Retina (tissue), 1 donor: ENCODE data around the gene ROCK2.
"Not testable (repeated sequence)": the region's sequence is repeated elsewhere in the genome, so short reads cannot be mapped to it uniquely, and the experiment has no call there.

ENCODE experiments used
- DNase-seq: peaks from one replicate; pipeline ENCODE4 v3.0.0-alpha.2; 2016

ROCK2 gene

DNA sequence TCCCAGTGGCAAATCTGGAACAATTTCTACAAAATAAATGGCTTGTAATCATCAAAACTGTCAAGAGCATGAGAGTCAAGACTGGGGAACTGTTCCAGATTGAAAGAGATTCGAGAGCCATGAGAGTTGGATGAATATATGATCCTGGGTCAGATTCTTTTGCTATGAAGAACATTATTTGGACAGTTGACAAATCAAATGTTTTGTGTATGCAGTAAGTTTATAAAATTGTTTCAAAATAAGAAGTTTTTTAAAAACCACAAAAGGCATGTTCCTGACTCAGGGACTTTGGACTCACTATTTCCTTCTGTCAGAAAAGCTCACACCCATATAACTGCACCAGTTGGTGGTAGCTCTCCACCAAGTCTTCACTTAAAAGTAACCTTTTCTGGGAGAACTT is 38.5 kb downstream of the ROCK2 start:
- no peak for DNase-seq

DNA sequence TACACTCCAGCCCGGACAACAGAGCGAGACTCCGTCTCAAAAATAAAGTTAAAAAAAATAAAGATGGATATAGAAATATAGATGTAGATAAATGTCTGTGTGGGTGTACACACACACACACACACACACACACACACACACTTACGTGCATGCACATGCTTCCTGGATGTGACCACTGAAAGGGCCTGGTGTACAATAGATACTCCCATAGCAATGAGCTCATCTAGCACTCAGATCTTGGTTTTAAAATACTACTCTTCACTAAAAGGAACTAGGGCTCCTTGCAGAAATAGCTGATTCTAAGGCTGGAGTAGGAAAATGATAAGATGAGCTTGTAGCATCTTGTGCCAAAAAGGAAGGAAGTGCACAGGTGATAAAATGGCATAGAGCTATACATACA is 39.1 kb downstream of the ROCK2 start:
- DNase-seq: no peak

DNA sequence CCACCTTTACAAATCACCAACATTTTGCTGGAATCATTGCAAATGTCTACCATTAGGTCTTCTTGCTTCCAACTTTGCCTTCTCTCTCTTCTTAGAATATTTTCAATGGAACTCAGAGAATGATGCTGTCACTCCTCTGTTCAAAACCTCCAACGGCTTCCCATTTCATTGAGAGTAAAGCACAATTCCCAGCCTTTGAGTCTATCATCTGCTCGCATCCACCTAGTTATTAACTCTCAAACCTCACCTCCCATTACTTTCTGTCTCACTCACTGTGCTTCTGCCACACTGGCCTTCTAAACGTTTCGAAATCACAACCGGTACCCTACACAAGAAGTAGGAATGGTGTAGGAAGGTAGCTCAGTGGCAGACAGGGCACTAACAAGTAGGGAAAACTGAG is 40.0 kb downstream of the ROCK2 start:
- DNase-seq: no peak

DNA sequence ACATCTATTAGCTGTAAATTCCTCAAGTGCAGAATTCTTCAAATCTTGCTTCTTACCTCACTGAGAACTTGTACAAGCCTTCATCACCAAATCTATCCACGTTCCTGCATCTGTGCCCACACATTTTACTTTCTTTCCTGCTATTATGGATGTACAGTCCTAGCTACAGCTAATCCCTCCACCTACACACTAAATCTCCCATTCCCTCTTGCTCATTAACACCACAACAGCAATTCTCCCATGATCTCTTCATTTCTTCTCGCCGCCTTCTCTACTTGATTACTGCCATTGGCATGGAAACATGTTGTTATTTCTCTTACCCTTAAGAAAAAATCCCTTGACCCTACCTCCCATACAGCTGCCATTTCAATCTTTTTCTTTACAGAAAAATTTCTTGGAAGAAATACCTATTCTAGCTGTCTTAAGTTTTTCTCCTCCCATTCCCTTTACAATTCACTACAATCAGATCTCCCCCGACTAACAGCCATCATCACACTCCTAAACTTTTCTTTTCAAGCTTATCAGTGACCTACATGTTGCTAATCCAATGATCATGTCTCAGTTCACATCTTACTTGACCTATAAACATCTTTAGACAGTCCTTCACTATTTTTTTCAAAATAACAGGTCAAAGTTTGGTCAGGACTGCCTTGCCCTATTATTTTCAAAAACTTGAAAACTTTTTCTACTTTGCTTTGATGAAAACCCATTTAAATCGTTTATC is 41.0 kb downstream of the ROCK2 start:
- DNase-seq: no peak

DNA sequence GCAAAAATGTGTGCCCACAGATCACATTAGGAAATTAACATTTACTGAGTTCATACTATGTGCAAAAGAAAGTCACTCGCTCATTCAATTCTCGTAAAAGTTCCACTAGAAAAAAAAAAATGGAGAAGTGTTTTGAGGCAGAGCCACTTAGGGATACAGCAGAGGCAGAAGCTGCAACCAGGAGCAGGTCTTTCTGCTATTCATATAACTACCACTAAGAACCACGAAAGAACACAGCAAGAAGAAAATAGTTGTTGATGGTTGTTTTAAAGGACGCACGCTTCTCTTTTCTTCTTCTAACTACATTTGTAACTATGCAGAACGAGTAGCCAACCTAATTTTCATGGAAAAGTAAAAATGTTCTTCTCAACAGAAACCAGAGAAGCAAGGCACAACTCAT is 45.0 kb downstream of the ROCK2 start:
- DNase-seq: no peak

DNA sequence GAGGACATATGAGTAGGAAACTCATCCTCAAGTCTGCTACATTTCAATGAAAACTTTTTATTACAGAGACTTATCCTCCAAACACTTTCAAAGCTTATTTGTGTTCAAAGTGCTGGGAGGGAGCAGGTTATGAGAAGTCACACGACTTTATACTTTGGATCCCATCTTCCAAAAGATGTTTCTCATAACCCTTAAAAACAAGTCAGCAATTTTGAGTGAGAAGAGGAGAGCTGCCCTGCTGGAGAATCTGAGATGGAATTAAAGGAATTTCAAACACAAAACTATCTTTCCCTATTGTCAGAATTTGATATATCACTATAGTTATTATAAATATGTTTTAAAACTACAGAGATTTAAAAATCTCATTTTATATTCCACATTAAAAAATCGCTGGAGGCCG is 45.8 kb downstream of the ROCK2 start:
- no peak for DNase-seq

DNA sequence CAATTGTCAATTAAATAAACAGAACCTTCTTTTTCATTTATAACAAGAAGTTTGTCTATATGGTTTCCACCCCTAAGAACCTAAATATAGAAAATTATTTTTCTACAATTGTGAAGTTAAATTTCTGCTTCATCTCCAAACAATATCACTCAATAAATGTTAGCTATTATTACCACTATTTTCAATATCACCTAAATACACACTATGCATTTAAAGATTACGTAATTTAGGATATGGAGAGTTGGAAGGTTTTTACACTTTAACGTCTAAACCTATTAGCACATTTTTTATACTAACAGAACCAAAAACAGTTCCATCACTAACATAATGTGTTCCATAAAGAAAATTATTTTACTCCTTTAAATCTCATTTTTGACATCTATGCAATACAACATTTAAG is 48.0 kb downstream of the ROCK2 start:
- DNase-seq: no peak

DNA sequence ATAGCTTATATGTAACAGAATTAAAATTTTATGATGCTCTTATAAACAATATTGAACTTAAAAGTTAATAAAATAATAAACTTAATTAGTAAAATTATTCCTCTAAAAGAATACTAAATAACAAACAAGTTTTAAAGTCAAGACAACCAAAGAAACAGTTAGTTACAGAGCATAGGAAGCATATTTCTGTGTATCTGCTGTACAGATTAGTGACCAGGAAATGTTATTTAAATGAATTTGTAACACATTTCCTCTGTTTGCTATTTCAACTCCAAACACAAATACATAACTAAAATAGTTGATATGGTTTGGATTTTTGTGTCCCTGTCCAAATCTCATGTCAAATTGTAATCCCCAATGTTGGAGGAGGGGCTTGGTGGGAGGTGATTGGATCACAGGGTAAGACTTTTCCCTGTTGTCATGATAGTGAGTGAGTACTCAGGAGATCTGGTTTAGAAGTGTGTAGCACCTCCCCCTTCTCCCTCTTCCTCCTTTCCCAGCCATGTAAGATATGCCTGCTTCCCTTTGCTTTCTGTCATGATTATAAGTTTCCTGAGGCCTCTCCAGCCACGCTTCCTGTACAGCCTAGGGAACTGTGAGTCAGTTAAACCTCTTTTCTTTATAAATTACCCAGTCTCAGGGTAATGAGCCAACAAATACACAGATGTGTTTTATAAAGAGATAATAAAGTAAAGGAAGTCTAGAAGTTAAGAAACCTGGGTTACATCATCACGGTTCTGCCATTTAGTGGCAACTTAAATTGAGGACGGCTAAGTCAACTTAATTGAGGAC is 51.8 kb downstream of the ROCK2 start:
- no peak for DNase-seq

DNA sequence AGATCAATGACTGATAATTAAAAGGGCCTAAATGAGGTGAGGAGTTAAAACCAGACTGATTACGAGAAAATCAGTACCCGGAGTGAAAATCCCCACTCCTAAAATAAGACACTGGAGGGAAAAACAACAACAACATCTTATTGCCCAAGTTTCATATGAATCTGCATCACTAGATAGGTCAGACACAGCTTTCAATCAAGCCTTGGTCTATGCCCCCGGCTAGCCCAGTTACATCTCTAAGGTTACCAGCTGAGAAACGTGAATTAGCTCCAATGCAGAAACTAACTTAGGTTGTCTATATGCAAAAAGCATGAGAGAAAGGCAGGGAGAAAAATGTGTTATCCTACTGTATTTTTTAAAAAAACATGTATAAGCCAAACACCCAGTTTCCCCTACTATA is 53.7 kb downstream of the ROCK2 start:
- DNase-seq: no peak

DNA sequence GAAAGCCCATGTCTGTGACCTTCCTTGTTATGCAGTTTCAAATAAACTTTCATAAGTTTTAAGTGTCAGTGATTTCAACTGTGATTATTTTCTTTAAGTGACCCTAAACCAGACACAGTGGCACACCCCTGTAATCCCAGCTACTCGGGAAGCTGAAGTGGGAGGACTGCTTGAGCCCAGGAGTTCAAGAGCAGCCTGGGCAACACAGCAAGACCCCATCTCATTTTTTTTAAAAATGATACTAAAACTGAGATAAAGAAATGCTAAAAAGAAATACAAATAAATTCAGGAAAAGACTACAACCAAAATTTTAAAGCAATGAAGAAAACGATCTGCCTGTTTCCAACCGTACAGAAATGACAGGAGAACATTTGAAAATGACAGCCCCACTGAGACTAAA is 54.2 kb downstream of the ROCK2 start:
- no peak for DNase-seq

DNA sequence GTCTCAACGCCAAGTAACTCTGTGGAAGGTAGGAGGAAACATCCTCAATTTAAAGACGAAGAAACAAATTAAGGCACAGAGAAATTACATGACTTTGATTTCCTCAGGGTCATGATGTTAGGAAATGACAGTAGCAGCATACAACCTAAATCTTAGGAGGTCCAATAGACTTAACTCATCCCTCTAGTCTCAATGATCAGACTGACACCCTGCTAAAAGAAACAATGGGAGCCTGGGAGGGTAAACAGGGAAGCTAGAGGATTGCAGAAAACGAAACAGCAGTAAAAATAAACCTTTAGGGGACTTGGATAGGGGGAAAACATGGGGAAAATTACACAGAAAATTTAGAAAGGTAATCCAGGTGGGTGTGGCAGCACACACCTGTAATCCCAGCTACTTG is 56.0 kb downstream of the ROCK2 start:
- DNase-seq: no peak

DNA sequence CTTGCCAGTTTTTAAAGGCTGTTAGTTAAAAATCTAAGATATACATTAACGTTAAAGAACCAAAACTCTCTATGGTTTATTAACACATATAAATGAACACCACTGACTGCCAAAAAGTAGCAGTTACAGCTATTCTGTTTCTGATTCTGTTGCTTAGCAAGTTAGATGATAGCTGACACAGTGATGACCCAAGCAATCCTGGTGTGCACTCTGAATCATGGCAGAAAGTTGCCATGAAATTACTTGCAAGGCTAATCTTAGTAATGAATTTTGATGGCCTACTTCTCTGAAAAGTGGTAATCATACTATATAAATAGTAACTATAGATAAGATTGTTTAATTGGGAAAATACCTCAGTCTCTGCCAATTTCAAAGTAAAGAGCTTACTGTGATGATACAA is 57.7 kb downstream of the ROCK2 start:
- DNase-seq: no peak

DNA sequence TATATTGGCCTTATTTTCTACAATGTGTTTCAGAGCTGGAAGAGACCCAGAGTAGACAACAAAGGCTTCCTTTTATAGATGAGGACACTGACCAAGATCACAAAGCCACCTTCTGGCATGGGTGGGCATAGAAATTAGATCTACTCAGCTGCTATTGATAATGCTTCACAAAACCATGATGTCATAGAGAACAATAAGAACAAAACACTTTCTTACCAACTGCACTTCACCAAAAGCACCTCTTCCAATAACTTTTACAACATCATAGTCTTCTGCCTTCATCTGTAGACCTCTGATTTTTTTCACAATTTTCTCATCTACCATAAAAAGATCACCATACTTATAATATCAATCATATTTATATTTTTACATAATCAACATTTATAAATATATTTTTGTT is 58.1 kb downstream of the ROCK2 start:
- no peak for DNase-seq

DNA sequence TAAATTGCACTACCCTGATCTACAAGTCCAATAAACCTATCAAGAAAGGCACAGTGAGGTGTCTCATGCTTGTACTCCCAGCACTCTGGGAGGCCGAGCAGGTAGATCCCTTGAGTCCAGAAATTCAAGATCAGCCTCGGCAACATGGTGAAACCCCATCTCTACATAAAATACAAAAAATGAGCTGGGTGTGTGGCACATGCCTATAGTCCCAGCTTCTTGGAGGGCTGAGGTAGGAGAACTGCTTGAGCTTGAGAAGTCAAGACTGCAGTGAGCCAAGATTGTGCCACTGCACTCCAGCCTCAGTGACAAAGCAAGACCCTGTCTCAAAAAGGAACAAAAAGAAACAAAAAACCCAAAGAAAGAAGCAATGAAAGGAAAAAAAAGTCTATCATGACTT is 58.9 kb downstream of the ROCK2 start:
- DNase-seq: no peak

DNA sequence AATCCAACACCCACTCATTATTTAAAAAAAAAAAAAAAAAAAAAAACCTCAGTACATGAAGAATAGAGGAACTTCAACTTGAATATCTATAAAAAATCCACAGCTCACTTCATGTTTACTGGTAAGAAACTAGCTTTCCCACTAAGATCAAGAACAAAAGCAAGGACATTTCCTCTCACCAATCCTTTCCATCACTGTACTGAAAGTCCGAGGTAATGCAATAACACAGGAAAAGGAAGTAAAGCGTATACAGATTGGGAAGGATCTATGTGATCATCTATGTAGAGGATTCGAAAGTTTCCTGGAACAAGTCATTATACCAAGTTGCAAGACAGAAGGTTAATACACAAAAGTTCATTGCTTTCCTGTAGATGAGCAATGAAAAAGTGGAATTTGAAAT is 63.2 kb downstream of the ROCK2 start:
- no peak for DNase-seq

DNA sequence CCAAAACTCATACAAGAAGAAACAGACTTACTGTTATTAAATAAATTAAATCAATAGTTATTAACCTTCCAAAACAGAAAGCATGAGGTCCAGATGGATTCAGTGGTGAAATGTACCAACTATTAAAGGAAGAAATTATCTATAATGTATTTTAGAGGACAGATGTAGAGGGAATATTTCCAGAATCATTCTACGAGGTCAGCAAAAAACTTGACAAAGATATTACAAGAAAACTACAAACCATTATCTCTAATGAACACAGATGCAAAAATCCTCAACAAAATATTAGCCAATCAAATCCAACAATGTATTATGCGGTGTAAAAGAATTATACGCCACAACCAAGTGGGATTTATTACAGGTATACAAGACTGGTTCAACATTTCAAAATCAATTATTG is 63.7 kb downstream of the ROCK2 start:
- DNase-seq: no peak

DNA sequence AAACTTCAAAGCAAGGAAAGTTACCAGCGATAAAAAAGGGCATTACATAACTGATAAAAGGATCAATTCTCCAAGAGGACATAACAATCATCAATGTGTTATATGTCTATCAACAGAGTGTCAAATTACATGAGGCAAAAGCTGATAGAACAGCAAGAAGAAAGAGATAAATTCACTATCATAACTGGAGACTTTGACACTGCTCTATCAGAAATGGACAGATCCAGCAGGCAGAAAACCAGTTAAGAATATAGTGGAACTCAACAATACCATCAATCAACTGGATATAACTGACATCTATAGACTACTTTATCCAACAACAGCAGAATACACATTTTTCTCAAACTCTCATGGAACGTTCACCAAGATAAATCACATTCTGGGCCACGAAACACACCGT is 65.0 kb downstream of the ROCK2 start:
- DNase-seq: no peak

DNA sequence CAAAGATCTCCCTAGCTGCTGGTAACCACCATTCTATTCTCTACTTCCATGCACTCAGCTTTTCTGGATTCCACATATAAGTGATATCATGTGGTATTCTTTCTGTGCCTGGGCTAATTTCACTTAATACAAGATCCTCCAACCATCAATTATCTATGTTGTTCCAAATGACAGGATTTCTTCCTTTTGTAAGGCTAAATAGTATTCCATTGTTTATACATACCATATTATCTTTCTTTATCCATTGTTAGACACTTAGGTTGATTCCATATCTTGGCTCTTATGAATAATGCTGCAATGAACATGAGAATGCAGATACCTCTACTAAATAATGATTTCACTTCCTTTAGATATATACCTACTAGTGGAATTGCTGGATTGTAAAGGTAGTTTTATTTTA is 66.2 kb downstream of the ROCK2 start:
- DNase-seq: no peak

DNA sequence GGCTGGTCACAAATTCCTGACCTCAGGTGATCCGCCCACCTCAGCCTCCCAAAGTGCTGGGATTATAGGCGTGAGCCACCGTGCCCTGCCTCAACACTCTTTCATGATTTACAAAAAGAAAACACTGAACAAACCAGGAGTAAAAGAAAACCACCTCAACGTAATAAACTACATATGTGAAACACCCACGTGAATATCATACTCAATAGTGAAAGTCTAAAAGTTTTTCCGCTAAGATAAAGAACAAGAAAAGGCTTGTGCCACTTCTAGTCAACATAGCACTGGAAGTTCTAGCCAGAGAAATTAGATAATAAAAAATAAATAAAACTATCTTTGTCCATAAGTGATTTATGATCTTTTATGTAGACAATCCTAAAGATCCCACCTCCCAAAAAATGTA is 68.5 kb downstream of the ROCK2 start:
- DNase-seq: no peak

DNA sequence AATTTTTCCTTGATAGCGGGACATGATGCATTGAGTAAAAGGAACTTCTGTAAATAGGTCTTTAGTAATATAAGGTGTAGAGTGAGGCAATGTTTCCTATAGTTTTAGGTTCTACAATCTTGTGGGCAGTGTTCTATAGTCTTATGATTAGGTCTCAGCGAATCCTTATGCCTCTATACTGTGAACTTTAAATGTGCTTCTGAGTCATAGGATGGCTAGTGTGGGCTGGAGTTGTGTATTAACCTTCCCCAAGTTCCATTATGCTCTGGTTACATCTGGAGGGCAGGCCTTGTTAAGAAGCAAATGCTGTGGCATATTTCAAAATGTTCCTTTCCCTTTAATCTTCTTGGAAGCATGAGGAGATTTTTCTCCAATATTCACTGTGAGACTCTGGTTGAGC is 73.5 kb downstream of the ROCK2 start:
- DNase-seq: no peak

DNA sequence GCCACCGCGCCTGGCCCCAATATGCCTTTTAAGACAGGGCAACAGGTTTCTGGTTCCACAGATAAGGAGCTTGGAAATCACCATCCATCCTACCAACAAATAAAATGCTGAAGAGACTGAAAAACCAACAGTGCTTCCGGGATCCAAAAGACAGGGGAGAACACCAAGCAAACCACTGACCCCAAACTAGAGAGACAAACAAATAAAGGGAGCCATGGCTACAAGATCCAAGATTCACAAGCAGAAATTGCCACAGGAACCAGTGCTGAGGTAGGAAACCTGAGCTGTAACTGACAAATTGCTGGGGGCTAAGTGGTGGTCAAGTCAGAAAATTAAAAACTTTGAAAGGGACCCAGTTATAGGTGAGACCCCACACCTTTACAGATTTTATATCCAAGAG is 76.5 kb downstream of the ROCK2 start:
- DNase-seq: no peak

DNA sequence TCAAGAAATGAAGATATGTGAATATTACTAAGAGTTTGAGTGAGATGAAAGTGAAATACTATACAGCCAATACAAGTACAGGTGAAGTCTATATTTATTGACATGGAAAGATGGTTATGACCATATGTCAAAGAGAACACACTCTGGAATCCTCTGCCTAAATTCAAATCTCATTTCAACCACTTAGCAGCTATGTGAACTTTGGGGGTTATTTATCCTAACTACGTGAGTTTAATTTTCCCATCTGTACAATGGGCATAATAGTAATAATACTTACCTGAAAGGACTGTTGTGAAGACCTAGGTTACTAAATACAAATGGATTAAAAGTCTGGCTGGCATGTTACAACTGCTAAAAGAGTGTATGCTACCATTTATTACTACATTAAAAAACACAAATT is 79.6 kb downstream of the ROCK2 start:
- DNase-seq: no peak

DNA sequence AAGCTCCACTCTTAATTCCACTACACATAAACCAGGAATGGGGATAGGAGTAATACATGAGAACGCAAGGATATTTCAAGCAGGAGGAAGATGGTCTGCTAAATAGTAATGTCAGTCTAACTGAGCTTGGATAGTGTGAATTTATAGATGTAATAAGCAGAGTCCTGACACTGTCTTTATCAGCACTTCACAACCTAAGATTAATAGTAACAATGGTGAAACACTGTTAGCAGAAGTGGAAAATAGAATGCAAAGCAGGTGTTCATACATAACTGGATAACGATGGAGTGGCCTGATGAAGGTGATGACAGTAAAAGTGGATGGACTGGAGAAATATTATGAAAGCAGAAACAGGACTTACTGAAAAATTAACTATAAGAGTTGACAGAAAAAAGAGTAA is 80.4 kb downstream of the ROCK2 start:
- no peak for DNase-seq

DNA sequence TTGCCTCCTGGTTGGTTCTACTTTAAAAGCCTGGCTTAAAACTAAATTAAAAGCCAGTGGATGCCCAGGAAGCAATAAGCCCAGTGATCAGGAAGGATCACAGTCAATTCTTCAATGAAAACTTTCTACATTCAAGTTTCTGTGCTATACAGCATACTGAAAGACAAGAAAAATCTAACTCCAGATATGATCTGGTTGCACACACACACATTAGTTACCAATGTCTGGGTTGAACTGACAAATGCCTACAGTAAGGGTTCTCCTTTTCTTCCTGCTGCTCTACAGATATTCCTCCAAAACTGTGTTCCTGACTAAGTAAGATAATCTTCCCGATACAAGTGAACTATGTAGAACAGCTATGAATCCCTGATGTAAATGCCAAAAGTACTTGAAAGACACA is 81.3 kb downstream of the ROCK2 start:
- DNase-seq: no peak

DNA sequence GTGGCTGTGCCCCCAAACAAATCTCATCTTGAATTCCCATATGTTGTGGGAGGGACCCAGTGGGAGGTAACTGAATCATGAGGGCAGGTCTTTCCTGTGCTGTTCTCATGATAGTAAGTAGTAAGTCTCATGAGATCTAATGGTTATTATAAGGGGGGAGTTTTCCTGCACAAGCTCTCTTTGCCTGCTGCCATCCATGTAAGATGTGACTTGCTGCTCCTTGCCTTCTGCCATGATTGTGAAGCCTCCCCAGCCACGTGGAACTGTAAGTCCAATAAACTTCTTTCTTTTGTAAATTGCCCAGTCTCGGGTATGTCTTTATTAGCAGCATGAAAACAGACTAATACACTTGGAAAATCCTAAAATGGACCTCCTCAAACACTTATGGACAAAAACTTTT is 82.0 kb downstream of the ROCK2 start:
- DNase-seq: not testable (repeated sequence)
